ENCODE results near the gene SEC22C.
"Not testable (repeated sequence)": the region's sequence is repeated elsewhere in the genome, so short reads cannot be mapped to it uniquely, and the experiment has no call there.

Gene SEC22C

GRCh38 chr3:42581709-42582473 is at the start of gene SEC22C:
SEC22C (minus strand) TSS chr3:42581967; CDS start chr3:42569046, 12,921 bp downstream.
- no peak for FAIRE-seq

GRCh38 chr3:42613462-42613861 is 31.7 kb upstream of the SEC22C start:
- FAIRE-seq = no peak

GRCh38 chr3:42612928-42613327 is 31.2 kb upstream of the SEC22C start:
- FAIRE-seq = no peak

GRCh38 chr3:42612217-42612616 is 30.4 kb upstream of the SEC22C start:
- FAIRE-seq = no peak

- no peak for FAIRE-seq
Observed at GRCh38 chr3:42610976-42611375, 29.2 kb upstream of the SEC22C start.

GRCh38 chr3:42608581-42608980 is 26.8 kb upstream of the SEC22C start:
- FAIRE-seq = no peak

- FAIRE-seq = no peak
Observed at GRCh38 chr3:42605546-42606173, 23.9 kb upstream of the SEC22C start.

GRCh38 chr3:42602961-42603360 is 21.2 kb upstream of the SEC22C start:
- no peak for FAIRE-seq

GRCh38 chr3:42601896-42602581 is 20.3 kb upstream of the SEC22C start:
- no peak for FAIRE-seq

GRCh38 chr3:42600958-42601675 is 19.4 kb upstream of the SEC22C start:
- FAIRE-seq = no peak

- FAIRE-seq = peak; percentile 97
Observed at GRCh38 chr3:42600111-42600957, 18.6 kb upstream of the SEC22C start, which contains the start of gene NKTR. NKTR (plus strand) TSS chr3:42600686; CDS start chr3:42601007, 321 bp downstream.

GRCh38 chr3:42597098-42597497 is 15.3 kb upstream of the SEC22C start:
- FAIRE-seq = not testable (repeated sequence)

- no peak for FAIRE-seq
Observed at GRCh38 chr3:42595682-42596081, 13.9 kb upstream of the SEC22C start.

- no peak for FAIRE-seq
Observed at GRCh38 chr3:42593635-42594034, 11.9 kb upstream of the SEC22C start.

GRCh38 chr3:42591811-42592210 is 10.0 kb upstream of the SEC22C start:
- FAIRE-seq = no peak

- no peak for FAIRE-seq
Observed at GRCh38 chr3:42590989-42591756, 9.4 kb upstream of the SEC22C start.

- FAIRE-seq = no peak
Observed at GRCh38 chr3:42589382-42590109, 7.8 kb upstream of the SEC22C start.

- no peak for FAIRE-seq
Observed at GRCh38 chr3:42588625-42589024, 6.9 kb upstream of the SEC22C start.

GRCh38 chr3:42582474-42583070 is 805 bp upstream of the SEC22C start:
- FAIRE-seq = no peak

GRCh38 chr3:42581400-42581708 is 413 bp downstream of the SEC22C start:
- no peak for FAIRE-seq

All from A204.1 (cell line).